ENCODE measurements around the gene DIP2B.
"Not testable (repeated sequence)": the region's sequence is repeated elsewhere in the genome, so short reads cannot be mapped to it uniquely, and the experiment has no call there.

Gene DIP2B

DNA sequence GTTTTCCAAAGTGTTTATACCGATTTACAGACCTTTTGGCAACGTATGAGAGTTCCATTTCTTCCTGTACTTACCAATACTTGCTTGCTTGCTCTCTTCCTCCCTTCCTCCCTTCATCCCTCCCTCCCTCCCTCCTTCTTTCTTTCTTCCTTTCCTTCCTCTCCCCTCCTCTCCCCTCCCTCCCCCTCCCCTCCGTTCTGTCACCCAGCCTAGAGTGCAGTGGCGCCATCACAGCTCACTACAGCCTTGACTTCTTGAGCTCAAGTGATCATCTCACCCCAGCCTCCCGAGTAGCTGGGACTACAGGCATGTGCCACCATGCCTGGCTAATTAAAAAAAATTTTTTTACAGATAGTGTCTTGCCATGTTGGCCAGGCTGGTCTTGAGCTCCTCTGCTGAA, 40.4 kb downstream of the DIP2B start:
- intact Hi-C loops (cut with DNase I) = no loop called here
- DNase-seq = no peak

GRCh38 chr12:50545786-50546185, 41.0 kb downstream of the DIP2B start:
- DNase-seq = no peak
- intact Hi-C loops (cut with DNase I) = no loop called here

GRCh38 chr12:50546441-50547318, 41.9 kb downstream of the DIP2B start:
- intact Hi-C loops (cut with DNase I) = no loop called here
- DNase-seq = no peak

DNA sequence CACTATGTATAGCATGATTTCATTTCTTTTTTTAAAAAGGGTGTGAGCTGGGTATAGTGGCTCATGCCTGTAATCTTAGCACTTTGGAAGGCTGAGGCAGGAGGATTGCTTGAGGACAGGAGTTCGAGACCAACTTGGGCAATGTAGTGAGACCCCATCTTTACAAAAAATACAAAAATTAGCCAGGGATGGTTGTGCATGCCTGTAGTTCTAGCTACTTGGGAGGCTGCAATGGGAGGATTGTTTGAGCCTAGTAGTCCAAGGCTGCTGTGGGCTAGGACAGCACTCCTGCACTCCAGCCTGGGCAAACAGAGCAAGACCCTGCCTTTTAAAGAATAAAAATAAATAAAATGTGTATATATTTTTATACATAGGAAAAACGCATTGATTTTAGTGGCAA, 43.0 kb downstream of the DIP2B start:
- intact Hi-C loops (cut with DNase I) = no loop called here
- no peak for DNase-seq

DNA sequence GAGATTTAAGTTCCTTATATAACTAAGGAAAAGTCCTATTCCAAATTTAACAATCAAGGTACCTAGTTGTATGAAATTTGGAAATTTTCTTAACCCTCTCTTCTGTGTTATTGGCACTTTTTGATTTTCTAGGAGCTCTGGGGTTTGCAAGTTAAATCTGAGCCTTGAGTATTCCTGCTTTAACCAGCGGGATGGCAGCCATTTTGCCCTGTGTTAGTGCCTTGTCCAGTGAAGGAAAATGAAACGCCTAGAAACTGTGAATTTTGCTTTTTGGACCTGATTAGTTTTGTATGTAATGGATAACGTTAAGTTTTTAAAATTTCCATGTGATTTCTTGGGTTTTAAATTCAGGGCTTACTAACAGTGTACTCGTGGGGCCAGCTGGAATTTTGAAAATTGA, 45.1 kb downstream of the DIP2B start:
- intact Hi-C loops (cut with DNase I) = no loop called here
- DNase-seq = no peak

GRCh38 chr12:50550530-50551223, 45.9 kb downstream of the DIP2B start:
- no peak for DNase-seq
- intact Hi-C loops (cut with DNase I) = no loop called here

- intact Hi-C loops (cut with DNase I) = no loop called here
- no peak for DNase-seq
Measured at GRCh38 chr12:50551866-50552265, 47.1 kb downstream of the DIP2B start.

- intact Hi-C loops (cut with DNase I) = no loop called here
- no peak for DNase-seq
Measured at GRCh38 chr12:50554651-50555050, 49.9 kb downstream of the DIP2B start.

DNA sequence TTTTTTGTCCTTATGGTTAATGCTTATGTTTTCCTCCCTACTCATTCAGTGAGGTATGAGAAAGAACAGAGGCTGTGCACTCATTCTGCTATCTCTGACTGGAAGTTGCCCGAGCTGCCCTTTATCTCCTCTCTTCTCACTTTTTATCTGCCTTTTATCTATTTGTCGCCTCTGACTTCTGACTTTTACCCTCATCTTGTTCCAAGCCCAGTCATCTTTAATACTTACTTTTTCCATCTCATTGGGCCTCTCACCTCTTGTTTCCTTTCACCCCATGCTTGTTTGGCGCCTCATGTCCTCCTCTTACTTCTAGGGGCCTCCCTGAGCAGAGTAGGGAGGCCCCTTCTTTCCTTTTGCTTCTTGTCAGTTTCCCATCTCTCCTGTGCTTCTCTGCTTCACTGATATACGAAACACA, 50.7 kb downstream of the DIP2B start:
- intact Hi-C loops (cut with DNase I) = no loop called here

DNA sequence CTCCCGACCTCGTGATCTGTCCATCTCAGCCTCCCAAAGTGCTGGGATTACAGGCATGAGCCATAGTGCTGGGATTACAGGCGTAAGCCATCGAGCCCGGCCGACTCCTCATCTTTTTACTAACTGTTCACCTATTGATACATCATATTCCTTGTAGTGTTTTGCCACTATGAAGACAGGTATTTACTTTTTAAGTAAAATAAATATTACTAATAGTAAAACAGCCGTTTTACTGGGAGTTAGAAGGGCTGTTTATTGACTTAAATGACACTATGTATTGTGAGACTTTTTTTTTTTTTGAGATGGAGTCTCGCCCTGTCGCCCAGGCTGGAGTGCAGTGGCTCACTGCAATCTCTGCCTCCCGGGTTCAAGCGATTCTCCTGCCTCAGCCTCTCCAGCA, 51.5 kb downstream of the DIP2B start:
- intact Hi-C loops (cut with DNase I) = no loop called here
- DNase-seq = no peak

More for the DNA sequence above, 50.7 kb downstream of the DIP2B start:
- no peak for DNase-seq

GRCh38 chr12:50556796-50557195, 52.0 kb downstream of the DIP2B start:
- intact Hi-C loops (cut with DNase I); DNase-seq: not testable (repeated sequence)

DNA sequence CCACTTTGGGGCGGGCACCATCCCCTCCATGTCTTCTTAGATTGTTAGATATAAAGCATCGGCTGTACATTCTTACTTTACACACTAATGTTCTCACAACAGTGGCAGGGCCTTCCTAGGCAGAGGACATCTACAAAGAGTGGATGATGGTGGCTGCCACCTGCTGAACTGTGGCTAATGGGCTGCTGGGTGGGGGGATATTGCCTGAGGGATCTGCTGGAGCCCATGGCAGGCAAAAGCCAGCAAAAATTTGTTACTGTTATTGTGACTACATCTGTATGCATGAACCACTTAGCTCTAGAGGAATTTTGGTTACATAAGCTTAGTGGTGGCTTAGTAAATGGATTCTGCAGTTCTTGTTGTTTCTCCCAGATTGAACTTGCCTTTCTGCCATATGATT, 52.6 kb downstream of the DIP2B start:
- no peak for DNase-seq
- intact Hi-C loops (cut with DNase I) = no loop called here

DNA sequence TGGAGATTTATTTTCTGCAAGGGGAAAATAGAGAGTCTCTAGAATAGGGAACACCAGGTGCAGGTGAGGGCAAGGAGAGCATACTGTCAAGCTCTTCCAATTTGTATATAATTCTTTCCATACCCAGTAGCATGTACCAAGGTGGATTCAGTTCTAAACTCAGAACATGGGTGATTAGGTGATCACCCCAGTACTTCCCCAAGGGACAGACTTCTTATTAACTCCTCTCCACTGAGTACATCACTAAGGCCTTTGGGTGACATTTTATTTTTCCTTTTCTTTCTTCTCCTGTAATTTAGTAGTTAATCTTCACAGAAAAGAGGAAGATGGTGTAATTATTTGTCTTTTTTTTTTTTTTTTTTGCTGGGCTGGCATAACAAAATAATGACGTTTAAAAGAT, 54.2 kb downstream of the DIP2B start:
- intact Hi-C loops (cut with DNase I) = no loop called here
- no peak for DNase-seq

DNA sequence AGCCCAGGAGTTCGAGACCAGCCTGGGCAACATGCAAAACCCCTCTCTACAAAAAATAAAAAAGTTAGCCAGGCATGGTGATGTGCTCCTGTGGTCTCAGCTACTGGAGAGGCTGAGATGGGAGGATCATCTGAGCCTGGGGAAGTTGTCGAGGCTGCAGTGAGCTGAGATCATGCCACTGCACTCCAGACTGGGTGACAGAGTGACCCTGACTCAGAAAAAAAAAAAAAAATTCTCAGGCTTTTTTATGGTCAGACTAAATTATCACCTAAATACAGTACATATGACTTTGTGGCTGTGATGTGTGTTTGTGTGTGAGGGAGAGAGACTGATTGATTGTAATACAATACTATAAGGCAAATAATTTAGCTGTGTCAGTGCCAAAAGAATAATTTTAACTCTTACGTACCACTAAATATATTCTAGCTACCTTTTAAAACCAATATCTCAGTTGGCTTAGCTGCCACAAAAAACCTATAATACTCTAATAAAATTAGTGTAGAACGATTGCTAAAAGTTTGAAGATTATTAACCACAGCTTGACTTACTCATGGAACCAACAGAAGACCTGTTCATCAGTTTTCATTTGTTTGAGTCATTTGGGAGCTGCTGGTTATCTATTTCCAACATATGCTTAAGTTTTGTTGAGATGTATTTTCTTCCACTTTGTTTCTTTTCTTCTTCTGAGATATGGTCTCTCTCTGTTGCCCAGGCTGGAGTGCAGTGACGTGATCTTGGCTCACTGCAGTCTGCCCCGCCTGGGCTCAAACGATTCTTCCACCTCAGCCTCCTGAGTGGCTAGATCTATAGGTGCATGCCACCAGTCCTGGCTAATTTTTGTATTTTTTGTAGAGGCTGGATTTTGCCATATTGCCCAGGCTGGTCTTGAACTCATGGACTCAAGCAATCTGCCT, 58.0 kb downstream of the DIP2B start:
- intact Hi-C loops (cut with DNase I) = loop anchor here (10.0 kb wide), 1 partner anchor 48 kb away; no protein-coding TSS in a partner anchor
- no peak for DNase-seq

- DNase-seq = no peak
- intact Hi-C loops (cut with DNase I) = loop anchor here (10.0 kb wide), 1 partner anchor 49 kb away; no protein-coding TSS in a partner anchor
Measured at GRCh38 chr12:50563434-50563787, 58.6 kb downstream of the DIP2B start.

- intact Hi-C loops (cut with DNase I) = loop anchor here (10.0 kb wide), 1 partner anchor 50 kb away; no protein-coding TSS in a partner anchor
- no peak for DNase-seq
Measured at GRCh38 chr12:50564237-50564947, 59.6 kb downstream of the DIP2B start.

- intact Hi-C loops (cut with DNase I) = loop anchor here (5.0 to 10.0 kb wide), 2 partner anchors 33 to 50 kb away; no protein-coding TSS in a partner anchor
- no peak for DNase-seq
Measured at GRCh38 chr12:50564948-50565297, 60.1 kb downstream of the DIP2B start.

DNA sequence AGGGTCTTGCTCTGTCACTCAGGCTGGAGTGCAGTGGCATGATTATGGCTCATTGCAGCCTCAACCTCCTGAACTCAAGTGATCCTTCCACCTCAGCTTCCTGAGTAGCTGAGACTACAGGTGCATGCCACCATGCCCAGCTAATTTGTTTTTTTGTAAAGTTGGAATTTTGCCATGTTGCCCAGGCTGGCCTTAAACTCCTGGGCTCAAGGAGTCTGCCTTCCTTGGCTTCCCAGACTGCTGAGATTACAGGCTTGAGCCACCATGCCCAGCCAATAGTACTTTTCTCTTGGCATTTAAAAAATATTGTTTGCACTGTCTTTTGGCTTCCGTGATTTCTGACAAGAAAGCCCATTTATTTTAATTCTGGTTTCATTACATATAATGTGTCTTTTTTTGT, 61.3 kb downstream of the DIP2B start:
- no peak for DNase-seq
- intact Hi-C loops (cut with DNase I) = loop anchor here (5.0 to 10.0 kb wide), 2 partner anchors 34 to 51 kb away; no protein-coding TSS in a partner anchor

DNA sequence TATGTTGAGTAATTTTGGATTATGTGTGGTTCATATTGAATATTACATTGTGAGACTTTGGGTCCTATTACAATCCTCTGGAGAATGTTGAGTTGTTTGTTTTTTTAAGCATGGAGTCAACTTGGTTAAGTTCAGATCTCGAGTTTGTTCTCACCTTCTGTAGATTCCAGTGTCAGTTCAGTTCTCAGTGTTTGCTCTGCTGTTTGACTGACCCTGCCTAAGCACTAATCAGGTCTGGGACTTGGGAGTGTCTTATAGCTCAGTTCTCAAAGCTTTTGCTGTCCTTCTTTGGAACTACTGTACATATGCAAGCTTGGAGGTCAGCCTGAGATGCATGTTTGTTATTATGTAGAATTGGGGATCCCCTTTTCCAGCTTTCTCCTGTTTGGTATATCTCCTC, 63.1 kb downstream of the DIP2B start:
- no peak for DNase-seq
- intact Hi-C loops (cut with DNase I) = loop anchor here (5.0 to 10.0 kb wide), 2 partner anchors 36 to 53 kb away; no protein-coding TSS in a partner anchor

Data from head of caudate nucleus (tissue), 42 donors.